ENCODE measurements around the gene TEC. TPM values are rescaled to one million over a fixed set of nuclear protein-coding genes. Genes with fewer than 3 reads are reported as not detected.

TEC gene
- total and polyA plus RNA-seq, 9 of the 15 experiments (the other 6 are each of a cell fraction or from before 2014, with no cell fraction given), result 5.3 to 14.7 (median 8.8) TPM

DNA sequence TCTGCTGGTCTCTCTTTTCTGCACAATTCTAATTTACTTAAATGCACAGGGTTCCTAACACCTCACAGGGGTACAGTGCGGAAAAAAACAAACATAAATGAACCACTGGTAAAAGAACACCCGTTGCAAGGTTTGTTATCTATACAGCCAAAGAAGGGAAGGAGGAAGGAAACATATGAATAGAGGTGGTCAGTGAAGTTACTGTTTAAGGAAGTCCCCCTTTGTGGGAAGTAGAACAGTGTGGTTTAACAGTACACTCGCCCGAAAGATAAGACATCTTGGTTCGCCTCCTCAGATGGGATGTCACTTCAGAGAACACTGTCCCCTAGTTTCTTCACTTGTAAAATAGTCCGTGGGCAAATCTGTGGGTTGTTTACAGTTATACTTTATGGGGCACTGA is 57.5 kb downstream of the TEC start (continued):
- TF ChIP-seq, protein P1, sequence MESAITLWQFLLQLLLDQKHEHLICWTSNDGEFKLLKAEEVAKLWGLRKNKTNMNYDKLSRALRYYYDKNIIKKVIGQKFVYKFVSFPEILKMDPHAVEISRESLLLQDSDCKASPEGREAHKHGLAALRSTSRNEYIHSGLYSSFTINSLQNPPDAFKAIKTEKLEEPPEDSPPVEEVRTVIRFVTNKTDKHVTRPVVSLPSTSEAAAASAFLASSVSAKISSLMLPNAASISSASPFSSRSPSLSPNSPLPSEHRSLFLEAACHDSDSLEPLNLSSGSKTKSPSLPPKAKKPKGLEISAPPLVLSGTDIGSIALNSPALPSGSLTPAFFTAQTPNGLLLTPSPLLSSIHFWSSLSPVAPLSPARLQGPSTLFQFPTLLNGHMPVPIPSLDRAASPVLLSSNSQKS (CRISPR knock-in tag; IDR thresholded peaks at IDR 0.05), result no peak
- TF ChIP-seq, protein P2, sequence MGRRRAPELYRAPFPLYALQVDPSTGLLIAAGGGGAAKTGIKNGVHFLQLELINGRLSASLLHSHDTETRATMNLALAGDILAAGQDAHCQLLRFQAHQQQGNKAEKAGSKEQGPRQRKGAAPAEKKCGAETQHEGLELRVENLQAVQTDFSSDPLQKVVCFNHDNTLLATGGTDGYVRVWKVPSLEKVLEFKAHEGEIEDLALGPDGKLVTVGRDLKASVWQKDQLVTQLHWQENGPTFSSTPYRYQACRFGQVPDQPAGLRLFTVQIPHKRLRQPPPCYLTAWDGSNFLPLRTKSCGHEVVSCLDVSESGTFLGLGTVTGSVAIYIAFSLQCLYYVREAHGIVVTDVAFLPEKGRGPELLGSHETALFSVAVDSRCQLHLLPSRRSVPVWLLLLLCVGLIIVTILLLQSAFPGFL (CRISPR knock-in tag; IDR thresholded peaks at IDR 0.05), result no peak
- TF ChIP-seq, protein P3, sequence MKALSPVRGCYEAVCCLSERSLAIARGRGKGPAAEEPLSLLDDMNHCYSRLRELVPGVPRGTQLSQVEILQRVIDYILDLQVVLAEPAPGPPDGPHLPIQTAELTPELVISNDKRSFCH (CRISPR knock-in tag; IDR thresholded peaks at IDR 0.05), result no peak
- TF ChIP-seq, protein P3 (tag; IDR thresholded peaks at IDR 0.05), result no peak
- TF ChIP-seq ZNF668 (CRISPR knock-in tag; IDR thresholded peaks at IDR 0.05) (no peak), TBP (optimal IDR thresholded peaks at IDR 0.05; ENCODE audit: low read depth, low read length) (no peak), RFX1 (IDR thresholded peaks at IDR 0.05) (no peak), TCFL5 (CRISPR knock-in tag; conservative IDR thresholded peaks at IDR 0.05) (no peak), ZNF316 (IDR thresholded peaks at IDR 0.05) (no peak), KHSRP (IDR thresholded peaks at IDR 0.05) (no peak), CCAR2 (IDR thresholded peaks at IDR 0.05; ENCODE audit: low read depth, low read length) (no peak), SNIP1 (IDR thresholded peaks at IDR 0.05; ENCODE audit: low read depth) (no peak), MCM7 (IDR thresholded peaks at IDR 0.05) (no peak), MXI1 (IDR thresholded peaks at IDR 0.05; ENCODE audit: low read depth, low read length) (no peak), TRIM28 (IDR thresholded peaks at IDR 0.05) (no peak), SIX5 (IDR thresholded peaks at IDR 0.05; ENCODE audit: borderline replicate concordance in 1 of 2, insufficient read depth in 1 of 2, low read depth in 1 of 2, low read length in 2 of 2) (no peak), POLR3G (IDR thresholded peaks at IDR 0.05; ENCODE audit: extremely low read depth, insufficient read length, insufficient replicate concordance) (no peak), KAT2B (IDR thresholded peaks at IDR 0.05; ENCODE audit: low read depth, low read length) (no peak), RBBP5 (IDR thresholded peaks at IDR 0.05; ENCODE audit: borderline replicate concordance, insufficient read depth, low read length, poor library complexity, severe bottlenecking) (no peak), DMBX1 (CRISPR knock-in tag; IDR thresholded peaks at IDR 0.05; ENCODE audit: borderline replicate concordance) (no peak)
- TF ChIP-seq, protein P4, sequence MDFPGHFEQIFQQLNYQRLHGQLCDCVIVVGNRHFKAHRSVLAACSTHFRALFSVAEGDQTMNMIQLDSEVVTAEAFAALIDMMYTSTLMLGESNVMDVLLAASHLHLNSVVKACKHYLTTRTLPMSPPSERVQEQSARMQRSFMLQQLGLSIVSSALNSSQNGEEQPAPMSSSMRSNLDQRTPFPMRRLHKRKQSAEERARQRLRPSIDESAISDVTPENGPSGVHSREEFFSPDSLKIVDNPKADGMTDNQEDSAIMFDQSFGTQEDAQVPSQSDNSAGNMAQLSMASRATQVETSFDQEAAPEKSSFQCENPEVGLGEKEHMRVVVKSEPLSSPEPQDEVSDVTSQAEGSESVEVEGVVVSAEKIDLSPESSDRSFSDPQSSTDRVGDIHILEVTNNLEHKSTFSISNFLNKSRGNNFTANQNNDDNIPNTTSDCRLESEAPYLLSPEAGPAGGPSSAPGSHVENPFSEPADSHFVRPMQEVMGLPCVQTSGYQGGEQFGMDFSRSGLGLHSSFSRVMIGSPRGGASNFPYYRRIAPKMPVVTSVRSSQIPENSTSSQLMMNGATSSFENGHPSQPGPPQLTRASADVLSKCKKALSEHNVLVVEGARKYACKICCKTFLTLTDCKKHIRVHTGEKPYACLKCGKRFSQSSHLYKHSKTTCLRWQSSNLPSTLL (IDR thresholded peaks at IDR 0.05), result no peak
- TF ChIP-seq, protein P5, sequence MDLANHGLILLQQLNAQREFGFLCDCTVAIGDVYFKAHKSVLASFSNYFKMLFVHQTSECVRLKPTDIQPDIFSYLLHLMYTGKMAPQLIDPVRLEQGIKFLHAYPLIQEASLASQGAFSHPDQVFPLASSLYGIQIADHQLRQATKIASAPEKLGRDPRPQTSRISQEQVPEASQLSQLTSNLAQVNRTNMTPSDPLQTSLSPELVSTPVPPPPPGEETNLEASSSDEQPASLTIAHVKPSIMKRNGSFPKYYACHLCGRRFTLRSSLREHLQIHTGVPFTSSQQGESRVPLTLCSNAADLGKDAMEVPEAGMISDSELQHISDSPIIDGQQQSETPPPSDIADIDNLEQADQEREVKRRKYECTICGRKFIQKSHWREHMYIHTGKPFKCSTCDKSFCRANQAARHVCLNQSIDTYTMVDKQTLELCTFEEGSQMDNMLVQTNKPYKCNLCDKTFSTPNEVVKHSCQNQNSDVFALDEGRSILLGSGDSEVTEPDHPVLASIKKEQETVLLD (IDR thresholded peaks at IDR 0.05), result no peak; the same call in 1 of the 2 replicates
- TF ChIP-seq, protein P6, sequence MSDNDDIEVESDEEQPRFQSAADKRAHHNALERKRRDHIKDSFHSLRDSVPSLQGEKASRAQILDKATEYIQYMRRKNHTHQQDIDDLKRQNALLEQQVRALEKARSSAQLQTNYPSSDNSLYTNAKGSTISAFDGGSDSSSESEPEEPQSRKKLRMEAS (CRISPR knock-in tag; IDR thresholded peaks at IDR 0.05), result no peak
- TF ChIP-seq, protein P7, sequence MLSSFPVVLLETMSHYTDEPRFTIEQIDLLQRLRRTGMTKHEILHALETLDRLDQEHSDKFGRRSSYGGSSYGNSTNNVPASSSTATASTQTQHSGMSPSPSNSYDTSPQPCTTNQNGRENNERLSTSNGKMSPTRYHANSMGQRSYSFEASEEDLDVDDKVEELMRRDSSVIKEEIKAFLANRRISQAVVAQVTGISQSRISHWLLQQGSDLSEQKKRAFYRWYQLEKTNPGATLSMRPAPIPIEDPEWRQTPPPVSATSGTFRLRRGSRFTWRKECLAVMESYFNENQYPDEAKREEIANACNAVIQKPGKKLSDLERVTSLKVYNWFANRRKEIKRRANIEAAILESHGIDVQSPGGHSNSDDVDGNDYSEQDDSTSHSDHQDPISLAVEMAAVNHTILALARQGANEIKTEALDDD (IDR thresholded peaks at IDR 0.05), result peak; percentile 93

Measured in K562 (cell line).